ENCODE results near the gene RNU5B-1. TPM values are rescaled to one million over a fixed set of nuclear protein-coding genes. Genes with fewer than 3 reads are reported as not detected.

The RNU5B-1 gene
- total and polyA plus RNA-seq, 2 of the 8 experiments (the other 6 are each of a cell fraction or from before 2014, with no cell fraction given): not detected

GRCh38 chr15:65302061-65302460 is 2.4 kb upstream of the RNU5B-1 start:
- 0 out of 2 replicates have a peak, but pooled peaks cover 4% of the 10 kb centered on the region for H3K23me2 ChIP-seq (ENCODE audit: low read depth, low read length)
- H3K4me3 ChIP-seq (ENCODE audit: extremely low read depth in 1 of 4, insufficient read depth in 2 of 4, low read depth in 3 of 4, low read length in 4 of 4): no peak overlapping the region
- ChIA-PET POLR2A (ENCODE audit: partially characterized antibody) (interaction anchor here (1.0 to 8.3 kb wide), 8 partner anchors 7 to 115 kb away, joined by 3 to 123 read pairs (median 9); partner anchors contain the start of genes CLPX and PARP16), CTCF (ENCODE audit: partially characterized antibody) (interaction anchor here (1.0 kb wide), 1 partner anchor 261 kb away, joined by 3 read pairs; no protein-coding TSS in a partner anchor)
- FAIRE-seq (no peak), DNase-seq (ENCODE audit: low read depth in 1 of 2, low spot score in 2 of 2) (no peak)
- no peak overlapping the region for H2BK5ac ChIP-seq (ENCODE audit: low read depth, low read length)
- H4K20me1 ChIP-seq (replicated peaks in 1 of 2; ENCODE audit: control insufficient read depth in 1 of 2, insufficient read depth in 2 of 2, low read length in 2 of 2): no peaks in the 10 kb centered on the region
- H2BK20ac ChIP-seq (ENCODE audit: low read length): no peak overlapping the region
- no peaks in the 10 kb centered on the region for H3K36me3 ChIP-seq (ENCODE audit: control insufficient read depth in 2 of 4, insufficient read depth in 4 of 4, low read length in 3 of 4)
- H3K4ac ChIP-seq (replicated peaks; ENCODE audit: insufficient read length, low read depth, low read length): no peak overlapping the region
- H4K8ac ChIP-seq (ENCODE audit: extremely low read depth, insufficient read depth, low read length): peak overlapping the region; percentile 71; the same call in 1 of the 2 replicates
- no peak overlapping the region for H3K18ac ChIP-seq (ENCODE audit: extremely low read depth, low read length)
- peak overlapping the region; percentile 81; the same call in 1 of the 2 replicates for H2BK15ac ChIP-seq (ENCODE audit: low read length)
- H3K79me2 ChIP-seq (ENCODE audit: control insufficient read depth in 1 of 2, insufficient read depth in 2 of 2, low read length in 2 of 2): no peaks in the 10 kb centered on the region
- H3K14ac ChIP-seq (ENCODE audit: insufficient read length): no peak overlapping the region
- no peak overlapping the region for H4K91ac ChIP-seq (replicated peaks; ENCODE audit: insufficient read length, low read length)
- H3K79me1 ChIP-seq (ENCODE audit: low read depth, low read length): no peaks in the 10 kb centered on the region
- WGBS, 2 experiments (ENCODE audit: extremely low coverage in 1 of 2, insufficient coverage in 1 of 2, insufficient read length in 1 of 2, insufficient replicate concordance in 2 of 2, low coverage in 1 of 2, low lambda C conversion rate in 2 of 2, missing lambda C conversion rate in 1 of 2): 90% methylated on average over 24 of the region's 24 CpGs; no CpG with 5 or more reads in 1 of the 2 experiments
- no peak overlapping the region; the same call in 1 of the 2 replicates for H2BK12ac ChIP-seq (ENCODE audit: low read depth, low read length)
- no peak overlapping the region for H3K27ac ChIP-seq (ENCODE audit: low read depth, low read length)
- H3K4me2 ChIP-seq (ENCODE audit: insufficient read depth in 1 of 2, low read depth in 2 of 2, low read length in 2 of 2): no peak overlapping the region; a peak in 1 of 4 replicates
- peaks cover 0 to 4% (median 1%) of the 10 kb centered on the region in 4 experiments; a peak in 1 of 7 replicates for H3K4me1 ChIP-seq (replicated peaks in 1 of 4; ENCODE audit: control insufficient read depth in 3 of 4, insufficient read depth in 4 of 4, low read length in 3 of 4)
- no peak overlapping the region for H4K5ac ChIP-seq (ENCODE audit: insufficient read length, low read depth, low read length)
- H2BK120ac ChIP-seq (replicated peaks; ENCODE audit: low read depth, low read length): no peak overlapping the region
- no peak overlapping the region for H3K56ac ChIP-seq (replicated peaks; ENCODE audit: insufficient read length, low read depth, low read length)
- H2AFZ ChIP-seq (ENCODE audit: low read length): no peak overlapping the region
- no peak overlapping the region for H2AK5ac ChIP-seq (ENCODE audit: low read depth, low read length)
- H3K23ac ChIP-seq (ENCODE audit: insufficient read length): no peak overlapping the region
- no peaks in the 10 kb centered on the region for H3K27me3 ChIP-seq (replicated peaks in 1 of 4; ENCODE audit: control insufficient read depth in 3 of 4, extremely low read depth in 1 of 4, insufficient read depth in 3 of 4, low read length in 3 of 4)
- no peak overlapping the region for H3K9ac ChIP-seq (replicated peaks in 1 of 4; ENCODE audit: extremely low read depth in 1 of 4, low read depth in 3 of 4, low read length in 3 of 4)
- H3K9me3 ChIP-seq (ENCODE audit: insufficient read depth in 2 of 2, low read depth in 1 of 2, low read length in 1 of 2): peaks cover 0 to 2% of the 10 kb centered on the region in 2 experiments; a peak in 1 of 4 replicates
- TF ChIP-seq CBX5 (IDR thresholded peaks at IDR 0.05; ENCODE audit: low read depth, low read length) (no peak), USF2 (IDR thresholded peaks at IDR 0.05; ENCODE audit: low read length) (no peak), KDM1A (IDR thresholded peaks at IDR 0.05; ENCODE audit: borderline replicate concordance, low read length) (no peak), TAF1 (IDR thresholded peaks at IDR 0.05; ENCODE audit: low read depth, low read length) (no peak), TEAD4 (IDR thresholded peaks at IDR 0.05; ENCODE audit: low read depth, low read length) (no peak)
